Mucosa of stomach (tissue), 1 donor: ENCODE measurements around the gene CACNA1S.
A peak's percentile ranks its signal among the peaks of the same experiment; 100 is the strongest.

Experiments used
- H3K27me3 ChIP-seq: one replicate; pipeline ENCODE4 v1.7.0; 2013; ENCODE audit warnings: mild to moderate bottlenecking, low read length; ENCODE audit not compliant: control insufficient read depth, insufficient read depth
- H3K36me3 ChIP-seq: one replicate; pipeline ENCODE4 v1.7.0; 2013; ENCODE audit warnings: low read length; ENCODE audit not compliant: control insufficient read depth, insufficient read depth
- H3K4me1 ChIP-seq: one replicate; pipeline ENCODE4 v1.7.0; 2013; ENCODE audit warnings: mild to moderate bottlenecking, low read length; ENCODE audit not compliant: control insufficient read depth, insufficient read depth
- H3K4me3 ChIP-seq: one replicate; pipeline ENCODE4 v1.7.0; 2013; ENCODE audit warnings: low read length
- H3K9ac ChIP-seq: one replicate; pipeline ENCODE4 v1.7.0; 2013; ENCODE audit warnings: mild to moderate bottlenecking, low read length, moderate library complexity
- H3K9me3 ChIP-seq: one replicate; pipeline ENCODE4 v1.7.0; 2013; ENCODE audit warnings: mild to moderate bottlenecking, low read length, moderate library complexity; ENCODE audit not compliant: control insufficient read depth
- donor health status: Pancreatic carcinoma.

Gene CACNA1S

GRCh38 chr1:201026234-201026633 is 86.0 kb downstream of the CACNA1S start:
- Histone ChIP-seq H3K36me3 (no peaks in the 10 kb centered on the region), H3K9me3 (no peaks in the 10 kb centered on the region), H3K9ac (no peak overlapping the region), H3K4me3 (no peak overlapping the region), H3K4me1 (peaks cover 30% of the 10 kb centered on the region), H3K27me3 (peaks cover 10% of the 10 kb centered on the region)

- Histone ChIP-seq H3K27me3 (peaks cover 10% of the 10 kb centered on the region), H3K9ac (no peak overlapping the region), H3K9me3 (no peaks in the 10 kb centered on the region), H3K36me3 (no peaks in the 10 kb centered on the region), H3K4me3 (no peak overlapping the region), H3K4me1 (peaks cover 35% of the 10 kb centered on the region)
These were observed 86.6 kb downstream of the CACNA1S start for GRCh38 chr1:201025571-201026002.

- Histone ChIP-seq H3K27me3 (peaks cover 10% of the 10 kb centered on the region), H3K36me3 (no peaks in the 10 kb centered on the region), H3K4me1 (peaks cover 45% of the 10 kb centered on the region), H3K9me3 (no peaks in the 10 kb centered on the region), H3K9ac (no peak overlapping the region), H3K4me3 (no peak overlapping the region)
These were observed 87.6 kb downstream of the CACNA1S start for GRCh38 chr1:201024625-201024998.

- peaks cover 10% of the 10 kb centered on the region for H3K27me3 ChIP-seq
- no peak overlapping the region for H3K4me3 ChIP-seq
- no peaks in the 10 kb centered on the region for H3K36me3 ChIP-seq
- no peak overlapping the region for H3K9ac ChIP-seq
- no peaks in the 10 kb centered on the region for H3K9me3 ChIP-seq
- H3K4me1 ChIP-seq, result peaks cover 50% of the 10 kb centered on the region
These were observed 88.2 kb downstream of the CACNA1S start for GRCh38 chr1:201023920-201024624.

GRCh38 chr1:201023517-201023902 is 88.7 kb downstream of the CACNA1S start, which contains the start of gene KIF21B:
Gene KIF21B (minus strand): TSS chr1:201023714. CDS start chr1:201023383, 331 bp downstream.
- Histone ChIP-seq H3K4me3 (peak within 1 kb of the TSS; percentile 38), H3K27me3 (peaks cover 10% of the 10 kb centered on the region), H3K9me3 (no peaks in the 10 kb centered on the region), H3K4me1 (peaks cover 48% of the 10 kb centered on the region), H3K9ac (peak within 1 kb of the TSS; percentile 55), H3K36me3 (no peaks in the 10 kb centered on the region)

- H3K36me3 ChIP-seq, result no peaks in the 10 kb centered on the region
- H3K4me3 ChIP-seq, result peak overlapping the region; percentile 38
- peak overlapping the region; percentile 55 for H3K9ac ChIP-seq
- peaks cover 42% of the 10 kb centered on the region for H3K4me1 ChIP-seq
- peaks cover 10% of the 10 kb centered on the region for H3K27me3 ChIP-seq
- no peaks in the 10 kb centered on the region for H3K9me3 ChIP-seq
These were observed 89.3 kb downstream of the CACNA1S start for GRCh38 chr1:201022820-201023516.

GRCh38 chr1:201022493-201022819 is 89.8 kb downstream of the CACNA1S start:
- H3K9me3 ChIP-seq, result no peaks in the 10 kb centered on the region
- peak overlapping the region; percentile 38 for H3K4me3 ChIP-seq
- peaks cover 10% of the 10 kb centered on the region for H3K27me3 ChIP-seq
- peaks cover 40% of the 10 kb centered on the region for H3K4me1 ChIP-seq
- H3K9ac ChIP-seq, result peak overlapping the region; percentile 55
- no peaks in the 10 kb centered on the region for H3K36me3 ChIP-seq

- peaks cover 40% of the 10 kb centered on the region for H3K4me1 ChIP-seq
- no peaks in the 10 kb centered on the region for H3K9me3 ChIP-seq
- H3K27me3 ChIP-seq, result peaks cover 10% of the 10 kb centered on the region
- H3K36me3 ChIP-seq, result no peaks in the 10 kb centered on the region
- H3K4me3 ChIP-seq, result no peak overlapping the region
- no peak overlapping the region for H3K9ac ChIP-seq
These were observed 90.4 kb downstream of the CACNA1S start for GRCh38 chr1:201021630-201022492.

GRCh38 chr1:201020721-201021629 is 91.3 kb downstream of the CACNA1S start:
- H3K4me1 ChIP-seq, result peaks cover 43% of the 10 kb centered on the region
- H3K4me3 ChIP-seq, result no peak overlapping the region
- peaks cover 11% of the 10 kb centered on the region for H3K27me3 ChIP-seq
- no peaks in the 10 kb centered on the region for H3K36me3 ChIP-seq
- H3K9ac ChIP-seq, result peak overlapping the region; percentile 39
- H3K9me3 ChIP-seq, result no peaks in the 10 kb centered on the region

GRCh38 chr1:201020040-201020591 is 92.1 kb downstream of the CACNA1S start:
- H3K4me1 ChIP-seq, result peaks cover 49% of the 10 kb centered on the region
- no peaks in the 10 kb centered on the region for H3K9me3 ChIP-seq
- H3K27me3 ChIP-seq, result peaks cover 17% of the 10 kb centered on the region
- H3K4me3 ChIP-seq, result no peak overlapping the region
- no peaks in the 10 kb centered on the region for H3K36me3 ChIP-seq
- H3K9ac ChIP-seq, result peak overlapping the region; percentile 39

GRCh38 chr1:201019321-201019977 is 92.8 kb downstream of the CACNA1S start:
- no peak overlapping the region for H3K4me3 ChIP-seq
- H3K27me3 ChIP-seq, result peaks cover 17% of the 10 kb centered on the region
- no peaks in the 10 kb centered on the region for H3K36me3 ChIP-seq
- H3K9ac ChIP-seq, result peak overlapping the region; percentile 39
- no peaks in the 10 kb centered on the region for H3K9me3 ChIP-seq
- H3K4me1 ChIP-seq, result peaks cover 52% of the 10 kb centered on the region
